OCI-LY7 (cell line): ENCODE results near the gene ALK.

Source experiments
- EZH2phosphoT487 ChIP-seq: fragments of 200-600 bp; sonication (generic); IDR thresholded peaks from 2 replicates; pipeline ENCODE4 v1.6.1; 2018; ENCODE audit warnings: low read depth, borderline replicate concordance, mild to moderate bottlenecking, mixed run types, antibody characterized with exemption, low read length, moderate library complexity, mixed read lengths
- TF ChIP-seq, protein P1 (sequence below): fragments of 200-600 bp; sonication (generic); conservative IDR thresholded peaks from 2 replicates; pipeline ENCODE4 v1.5.1; 2014; ENCODE audit warnings: mild to moderate bottlenecking, antibody characterized with exemption, low read length, moderate library complexity, mixed read lengths

DNA sequence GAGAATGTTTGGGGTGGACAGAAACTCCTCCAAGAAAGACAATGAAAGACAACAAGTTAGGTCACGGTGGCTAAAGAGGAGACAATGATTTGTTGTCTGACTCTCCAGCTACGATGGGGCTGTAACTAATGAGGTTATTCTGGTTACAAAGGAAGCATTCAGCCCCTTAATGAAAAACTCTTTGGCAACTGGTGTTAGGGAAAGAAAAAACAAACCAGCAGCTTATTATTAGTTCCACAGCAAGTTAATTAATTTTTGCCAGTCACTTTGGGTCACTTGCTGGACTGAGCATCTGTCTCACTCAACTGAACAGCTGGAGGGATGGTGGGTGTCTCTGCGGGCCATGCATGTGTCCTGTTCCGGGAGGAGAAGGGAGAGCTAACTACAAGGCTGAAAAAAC lies 263.7 kb downstream of the ALK start:
- TF ChIP-seq, protein P1, sequence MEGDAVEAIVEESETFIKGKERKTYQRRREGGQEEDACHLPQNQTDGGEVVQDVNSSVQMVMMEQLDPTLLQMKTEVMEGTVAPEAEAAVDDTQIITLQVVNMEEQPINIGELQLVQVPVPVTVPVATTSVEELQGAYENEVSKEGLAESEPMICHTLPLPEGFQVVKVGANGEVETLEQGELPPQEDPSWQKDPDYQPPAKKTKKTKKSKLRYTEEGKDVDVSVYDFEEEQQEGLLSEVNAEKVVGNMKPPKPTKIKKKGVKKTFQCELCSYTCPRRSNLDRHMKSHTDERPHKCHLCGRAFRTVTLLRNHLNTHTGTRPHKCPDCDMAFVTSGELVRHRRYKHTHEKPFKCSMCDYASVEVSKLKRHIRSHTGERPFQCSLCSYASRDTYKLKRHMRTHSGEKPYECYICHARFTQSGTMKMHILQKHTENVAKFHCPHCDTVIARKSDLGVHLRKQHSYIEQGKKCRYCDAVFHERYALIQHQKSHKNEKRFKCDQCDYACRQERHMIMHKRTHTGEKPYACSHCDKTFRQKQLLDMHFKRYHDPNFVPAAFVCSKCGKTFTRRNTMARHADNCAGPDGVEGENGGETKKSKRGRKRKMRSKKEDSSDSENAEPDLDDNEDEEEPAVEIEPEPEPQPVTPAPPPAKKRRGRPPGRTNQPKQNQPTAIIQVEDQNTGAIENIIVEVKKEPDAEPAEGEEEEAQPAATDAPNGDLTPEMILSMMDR = no peak
- no peak for TF ChIP-seq EZH2phosphoT487
